ENCODE results near the gene GAS7. TPM values are rescaled to one million over a fixed set of nuclear protein-coding genes. Genes with fewer than 3 reads are reported as not detected.

Gene GAS7
- total and polyA plus RNA-seq, 9 of the 15 experiments (the other 6 are each of a cell fraction or from before 2014, with no cell fraction given): 0.11 to 0.33 TPM; not detected in 7

DNA sequence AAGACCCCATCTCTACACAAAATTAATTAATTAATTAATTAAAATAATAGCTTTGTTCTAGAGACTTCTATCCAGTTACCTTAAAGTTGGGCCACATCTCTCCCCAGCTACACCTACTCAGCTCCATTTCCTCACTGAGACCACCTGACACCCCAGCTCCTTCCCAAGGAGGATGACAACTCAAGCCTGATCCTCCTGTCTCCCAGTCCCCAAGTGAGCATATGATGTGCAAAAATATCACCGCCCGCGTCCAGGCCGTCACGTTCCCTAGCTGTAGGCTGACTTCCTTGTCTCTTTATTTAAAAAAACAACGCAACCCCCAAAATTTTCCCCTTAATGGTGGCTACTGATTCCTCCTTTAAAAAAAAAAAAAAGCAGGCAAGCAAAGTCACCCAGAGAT is 173.2 kb downstream of the GAS7 start:
- ChIA-PET POLR2A (no interaction called here), CTCF (ENCODE audit: low intra/inter-chr PET ratio) (no interaction called here)
- Histone ChIP-seq H3K4me1 (replicated peaks in 1 of 2; ENCODE audit: control insufficient read depth in 2 of 2, insufficient read depth in 2 of 2, low read length in 2 of 2) (no peaks in the 10 kb centered on the region), H3K27me3 (ENCODE audit: control insufficient read depth in 2 of 2, insufficient read depth in 2 of 2, low read length in 2 of 2) (peaks cover 0 to 21% of the 10 kb centered on the region in 2 experiments; a peak in 3 of 5 replicates), H3K27ac (ENCODE audit: extremely low read depth, low read depth, low read length) (no peak overlapping the region), H3K9ac (ENCODE audit: insufficient read depth in 1 of 2, low read depth in 2 of 2, low read length in 2 of 2) (no peak overlapping the region), H3K4me3 (no peak overlapping the region), H3K36me3 (ENCODE audit: control insufficient read depth, insufficient read depth, low read length) (no peaks in the 10 kb centered on the region), H3K9me3 (replicated peaks; ENCODE audit: control insufficient read depth, insufficient read depth, low read depth, low read length) (no peaks in the 10 kb centered on the region), H4K20me1 (replicated peaks; ENCODE audit: control insufficient read depth, insufficient read depth, low read length) (no peaks in the 10 kb centered on the region), H3K9me1 (ENCODE audit: control insufficient read depth, insufficient read depth, low read length) (no peaks in the 10 kb centered on the region), H2AFZ (ENCODE audit: low read depth, low read length) (no peak overlapping the region), H3K4me2 (ENCODE audit: insufficient read depth, low read length) (no peak overlapping the region), H3K79me2 (ENCODE audit: control insufficient read depth, insufficient read depth, low read length) (no peaks in the 10 kb centered on the region)
- 0% methylated on average over 5 of the region's 6 CpGs for WGBS (ENCODE audit: insufficient coverage, low coverage, missing lambda C conversion rate)
- no peak for ATAC-seq
- BruUV-seq (replicated peaks): no TSS peak
- in situ Hi-C loops (cut with MboI) (no loop called here), intact Hi-C loops (cut with micrococcal nuclease) (no loop called here)
- no peak for DNase-seq (ENCODE audit: extremely low read depth in 1 of 4, low spot score in 3 of 4)
- TF ChIP-seq RAD21 (CRISPR knock-in tag; conservative IDR thresholded peaks at IDR 0.05 in 1 of 2, IDR thresholded peaks at IDR 0.05 in 1 of 2) (no peak), ZFX (CRISPR knock-in tag; IDR thresholded peaks at IDR 0.05) (no peak), TAF7 (tag; IDR thresholded peaks at IDR 0.05) (no peak), NONO (IDR thresholded peaks at IDR 0.05; ENCODE audit: low read depth in 2 of 2, low read length in 1 of 2) (no peak), FOSL1 (tag; conservative IDR thresholded peaks at IDR 0.05) (no peak), SNRNP70 (optimal IDR thresholded peaks at IDR 0.05; ENCODE audit: low read depth, low read length) (no peak), L3MBTL2 (IDR thresholded peaks at IDR 0.05) (no peak)
- TF ChIP-seq, protein P1, sequence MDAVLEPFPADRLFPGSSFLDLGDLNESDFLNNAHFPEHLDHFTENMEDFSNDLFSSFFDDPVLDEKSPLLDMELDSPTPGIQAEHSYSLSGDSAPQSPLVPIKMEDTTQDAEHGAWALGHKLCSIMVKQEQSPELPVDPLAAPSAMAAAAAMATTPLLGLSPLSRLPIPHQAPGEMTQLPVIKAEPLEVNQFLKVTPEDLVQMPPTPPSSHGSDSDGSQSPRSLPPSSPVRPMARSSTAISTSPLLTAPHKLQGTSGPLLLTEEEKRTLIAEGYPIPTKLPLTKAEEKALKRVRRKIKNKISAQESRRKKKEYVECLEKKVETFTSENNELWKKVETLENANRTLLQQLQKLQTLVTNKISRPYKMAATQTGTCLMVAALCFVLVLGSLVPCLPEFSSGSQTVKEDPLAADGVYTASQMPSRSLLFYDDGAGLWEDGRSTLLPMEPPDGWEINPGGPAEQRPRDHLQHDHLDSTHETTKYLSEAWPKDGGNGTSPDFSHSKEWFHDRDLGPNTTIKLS (IDR thresholded peaks at IDR 0.05; ENCODE audit: borderline replicate concordance, low read depth): no peak
- TF ChIP-seq, protein P2, sequence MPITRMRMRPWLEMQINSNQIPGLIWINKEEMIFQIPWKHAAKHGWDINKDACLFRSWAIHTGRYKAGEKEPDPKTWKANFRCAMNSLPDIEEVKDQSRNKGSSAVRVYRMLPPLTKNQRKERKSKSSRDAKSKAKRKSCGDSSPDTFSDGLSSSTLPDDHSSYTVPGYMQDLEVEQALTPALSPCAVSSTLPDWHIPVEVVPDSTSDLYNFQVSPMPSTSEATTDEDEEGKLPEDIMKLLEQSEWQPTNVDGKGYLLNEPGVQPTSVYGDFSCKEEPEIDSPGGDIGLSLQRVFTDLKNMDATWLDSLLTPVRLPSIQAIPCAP (CRISPR knock-in tag; IDR thresholded peaks at IDR 0.05; ENCODE audit: borderline replicate concordance): no peak
- TF ChIP-seq, protein P3, sequence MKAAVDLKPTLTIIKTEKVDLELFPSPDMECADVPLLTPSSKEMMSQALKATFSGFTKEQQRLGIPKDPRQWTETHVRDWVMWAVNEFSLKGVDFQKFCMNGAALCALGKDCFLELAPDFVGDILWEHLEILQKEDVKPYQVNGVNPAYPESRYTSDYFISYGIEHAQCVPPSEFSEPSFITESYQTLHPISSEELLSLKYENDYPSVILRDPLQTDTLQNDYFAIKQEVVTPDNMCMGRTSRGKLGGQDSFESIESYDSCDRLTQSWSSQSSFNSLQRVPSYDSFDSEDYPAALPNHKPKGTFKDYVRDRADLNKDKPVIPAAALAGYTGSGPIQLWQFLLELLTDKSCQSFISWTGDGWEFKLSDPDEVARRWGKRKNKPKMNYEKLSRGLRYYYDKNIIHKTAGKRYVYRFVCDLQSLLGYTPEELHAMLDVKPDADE (conservative IDR thresholded peaks at IDR 0.05; ENCODE audit: control insufficient read depth, low read depth, low read length): no peak
- TF ChIP-seq, protein P4, sequence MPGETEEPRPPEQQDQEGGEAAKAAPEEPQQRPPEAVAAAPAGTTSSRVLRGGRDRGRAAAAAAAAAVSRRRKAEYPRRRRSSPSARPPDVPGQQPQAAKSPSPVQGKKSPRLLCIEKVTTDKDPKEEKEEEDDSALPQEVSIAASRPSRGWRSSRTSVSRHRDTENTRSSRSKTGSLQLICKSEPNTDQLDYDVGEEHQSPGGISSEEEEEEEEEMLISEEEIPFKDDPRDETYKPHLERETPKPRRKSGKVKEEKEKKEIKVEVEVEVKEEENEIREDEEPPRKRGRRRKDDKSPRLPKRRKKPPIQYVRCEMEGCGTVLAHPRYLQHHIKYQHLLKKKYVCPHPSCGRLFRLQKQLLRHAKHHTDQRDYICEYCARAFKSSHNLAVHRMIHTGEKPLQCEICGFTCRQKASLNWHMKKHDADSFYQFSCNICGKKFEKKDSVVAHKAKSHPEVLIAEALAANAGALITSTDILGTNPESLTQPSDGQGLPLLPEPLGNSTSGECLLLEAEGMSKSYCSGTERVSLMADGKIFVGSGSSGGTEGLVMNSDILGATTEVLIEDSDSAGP (CRISPR knock-in tag; IDR thresholded peaks at IDR 0.05): no peak
- FAIRE-seq: no peak
